ENCODE results near the gene FFAR4. TPM values are rescaled to one million over a fixed set of nuclear protein-coding genes. Genes with fewer than 3 reads are reported as not detected.

FFAR4 gene
- total and polyA plus RNA-seq, 12 donors = 0.20 to 1.4 (median 0.65) TPM; not detected in 2

DNA sequence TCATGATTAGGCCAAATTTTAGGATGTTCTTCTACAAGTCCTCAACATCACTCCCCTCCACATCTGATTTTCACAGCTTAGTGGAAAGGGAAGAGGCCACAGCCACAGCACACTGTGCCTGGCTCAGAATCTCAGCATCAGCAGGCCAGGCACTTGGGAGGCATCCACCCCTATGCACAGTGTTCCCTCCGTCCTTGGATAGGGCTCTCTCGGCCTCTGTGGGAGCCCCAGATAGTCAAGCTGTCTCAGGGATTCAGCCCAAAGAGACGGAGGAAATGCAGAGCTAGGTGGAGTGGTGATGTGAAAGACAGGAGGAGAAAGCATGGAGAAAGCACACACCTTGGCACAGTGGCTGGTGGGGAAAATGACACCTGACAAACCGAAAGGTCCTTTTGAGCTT, 33.3 kb downstream of the FFAR4 start:
- Histone ChIP-seq H3K4me3 (no peak overlapping the region), H3K27ac (no peak overlapping the region), H3K9me3 (replicated peaks in 1 of 3) (no peaks in the 10 kb centered on the region), H3K27me3 (peaks cover 36% of the 10 kb centered on the region), H3K36me3 (replicated peaks in 1 of 2) (no peaks in the 10 kb centered on the region), H3K4me1 (replicated peaks in 1 of 2) (peaks cover 5% of the 10 kb centered on the region in 2 donors)
- 59 to 85% (median 81%) methylated on average over 4 of the region's 4 CpGs for WGBS, 4 donors
- intact Hi-C loops (cut with DNase I) = no loop called here
- DNase-seq = no peak
- no peak for TF ChIP-seq POLR2A (IDR thresholded peaks at IDR 0.05)
- TF ChIP-seq, protein P1, sequence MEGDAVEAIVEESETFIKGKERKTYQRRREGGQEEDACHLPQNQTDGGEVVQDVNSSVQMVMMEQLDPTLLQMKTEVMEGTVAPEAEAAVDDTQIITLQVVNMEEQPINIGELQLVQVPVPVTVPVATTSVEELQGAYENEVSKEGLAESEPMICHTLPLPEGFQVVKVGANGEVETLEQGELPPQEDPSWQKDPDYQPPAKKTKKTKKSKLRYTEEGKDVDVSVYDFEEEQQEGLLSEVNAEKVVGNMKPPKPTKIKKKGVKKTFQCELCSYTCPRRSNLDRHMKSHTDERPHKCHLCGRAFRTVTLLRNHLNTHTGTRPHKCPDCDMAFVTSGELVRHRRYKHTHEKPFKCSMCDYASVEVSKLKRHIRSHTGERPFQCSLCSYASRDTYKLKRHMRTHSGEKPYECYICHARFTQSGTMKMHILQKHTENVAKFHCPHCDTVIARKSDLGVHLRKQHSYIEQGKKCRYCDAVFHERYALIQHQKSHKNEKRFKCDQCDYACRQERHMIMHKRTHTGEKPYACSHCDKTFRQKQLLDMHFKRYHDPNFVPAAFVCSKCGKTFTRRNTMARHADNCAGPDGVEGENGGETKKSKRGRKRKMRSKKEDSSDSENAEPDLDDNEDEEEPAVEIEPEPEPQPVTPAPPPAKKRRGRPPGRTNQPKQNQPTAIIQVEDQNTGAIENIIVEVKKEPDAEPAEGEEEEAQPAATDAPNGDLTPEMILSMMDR (IDR thresholded peaks at IDR 0.05) = no peak

DNA sequence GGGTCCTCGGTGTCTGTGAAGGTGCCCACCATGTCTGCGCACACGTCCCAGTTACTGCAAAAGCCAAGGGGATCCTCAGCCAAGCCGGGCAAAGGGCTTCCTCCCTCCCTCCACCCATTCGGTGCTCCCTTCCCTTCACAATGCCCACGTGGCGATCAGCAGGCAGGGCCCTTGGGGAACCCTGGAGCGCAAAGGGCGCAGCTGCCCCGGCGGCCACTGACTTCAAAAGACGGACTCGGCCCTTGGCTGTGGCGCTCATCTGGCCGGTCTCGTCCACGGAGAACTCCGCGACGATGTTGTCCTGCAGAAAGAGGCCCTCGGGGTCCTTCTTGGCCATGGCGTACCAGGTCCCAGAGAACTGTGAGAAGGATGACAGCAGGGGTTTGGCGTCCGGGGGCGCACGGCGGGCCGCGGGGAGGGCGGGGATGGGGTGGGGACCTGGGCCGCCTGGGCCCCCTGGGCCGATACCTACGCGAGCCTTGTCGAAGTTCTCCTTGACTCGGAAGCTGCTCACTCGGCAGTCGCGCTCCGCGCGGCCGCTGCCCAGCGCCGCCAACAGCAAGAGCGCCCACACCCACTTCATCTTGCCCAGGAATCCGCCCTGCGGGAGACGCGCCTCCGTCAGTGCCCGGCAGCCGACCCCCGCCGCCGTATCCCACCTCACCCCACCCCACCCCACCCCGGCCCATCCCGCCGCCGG, 34.1 kb downstream of the FFAR4 start:
- Histone ChIP-seq H3K27me3 (peaks cover 37% of the 10 kb centered on the region), H3K4me1 (replicated peaks in 1 of 2) (peaks cover 5% of the 10 kb centered on the region in 2 donors), H3K9me3 (replicated peaks in 1 of 3) (no peaks in the 10 kb centered on the region), H3K4me3 (peak overlapping the region in 1 of 4 donors; percentile 47), H3K27ac (no peak overlapping the region), H3K36me3 (replicated peaks in 1 of 2) (no peaks in the 10 kb centered on the region)
- peak in 1 of 7 donors; percentile 9 for DNase-seq
- WGBS, 4 donors = 8 to 23% (median 15%) methylated on average over 14 to 60 of the region's 60 CpGs
- TF ChIP-seq POLR2A (IDR thresholded peaks at IDR 0.05) = no peak
- TF ChIP-seq, protein P1 (IDR thresholded peaks at IDR 0.05) = no peak
- intact Hi-C loops (cut with DNase I) = no loop called here

DNA sequence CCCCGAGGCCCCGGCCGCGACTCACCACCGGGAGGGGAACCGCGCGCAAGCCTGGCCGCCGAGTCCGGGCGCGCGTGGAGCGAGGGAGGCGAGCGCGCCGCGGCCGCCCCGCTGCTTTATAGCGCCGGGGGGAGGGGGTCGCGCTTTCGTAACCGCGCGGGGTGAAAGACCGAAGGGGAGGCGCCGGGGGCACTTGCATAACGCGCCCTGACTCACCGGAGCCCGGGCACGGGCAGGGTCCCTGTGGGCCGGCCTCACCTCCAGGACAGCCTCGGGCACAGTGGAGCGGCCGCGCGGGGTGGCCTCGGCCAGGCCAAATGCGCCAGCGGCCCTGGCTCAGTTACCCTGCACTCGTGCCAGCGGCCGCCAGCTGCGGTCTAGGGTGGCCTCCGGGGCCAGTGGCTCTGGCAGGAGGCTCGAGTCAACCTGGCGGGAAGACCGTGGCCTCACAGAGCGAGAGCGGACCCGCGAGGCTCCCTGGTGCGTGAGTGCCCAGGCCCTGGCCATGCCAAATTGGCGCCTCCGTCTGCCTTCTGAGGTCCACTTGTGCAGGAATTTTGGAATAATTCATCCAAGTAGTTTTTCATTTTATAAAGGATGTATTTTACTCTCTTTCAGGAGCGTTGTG, 34.8 kb downstream of the FFAR4 start, which contains the start of gene RBP4:
Gene RBP4 (minus strand): TSS at position 90 of the 628 bp plus-strand sequence. CDS start 207 bp downstream, outside the sequence.
- TF ChIP-seq, protein P1 (IDR thresholded peaks at IDR 0.05) = no peak
- TF ChIP-seq POLR2A (IDR thresholded peaks at IDR 0.05) = no peak
- Histone ChIP-seq H3K4me3 (peak within 1 kb of the TSS in 1 of 4 donors; percentile 47), H3K36me3 (replicated peaks in 1 of 2) (no peaks in the 10 kb centered on the region), H3K27me3 (peaks cover 37% of the 10 kb centered on the region), H3K4me1 (replicated peaks in 1 of 2) (peaks cover 5% of the 10 kb centered on the region in 2 donors), H3K9me3 (replicated peaks in 1 of 3) (no peaks in the 10 kb centered on the region), H3K27ac (no peak within 1 kb of the TSS)
- 2 to 10% (median 3%) methylated on average over 2 to 63 of the region's 63 CpGs for WGBS, 4 donors
- peak in 5 of 7 donors; percentile 12 to 35 (median 21) for DNase-seq
- intact Hi-C loops (cut with DNase I) = no loop called here

DNA sequence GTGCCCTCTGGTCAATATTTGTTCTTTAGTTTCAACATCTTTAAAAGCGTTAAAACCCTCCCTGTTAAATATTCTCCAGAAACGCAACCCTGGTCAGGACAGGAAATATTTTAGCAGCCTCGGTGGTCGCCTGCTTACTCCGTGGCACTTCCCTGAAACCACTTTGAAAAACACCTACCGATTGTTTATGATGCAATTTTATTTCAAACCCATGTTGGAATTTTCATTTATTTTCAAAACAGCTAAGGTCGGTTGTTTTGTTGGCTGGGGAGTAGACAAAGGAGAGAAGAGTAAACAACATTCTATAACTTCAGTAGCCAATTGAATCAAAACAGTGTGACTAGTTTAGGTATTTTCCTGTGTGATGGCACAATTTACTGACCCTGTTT, 35.3 kb downstream of the FFAR4 start:
- H3K27me3 ChIP-seq = peaks cover 37% of the 10 kb centered on the region

More for the DNA sequence above, 35.3 kb downstream of the FFAR4 start:
- no peaks in the 10 kb centered on the region for H3K36me3 ChIP-seq (replicated peaks in 1 of 2)
- intact Hi-C loops (cut with DNase I) = no loop called here
- H3K4me3 ChIP-seq = peak overlapping the region in 1 of 4 donors; percentile 47
- 12 to 15% (median 13%) methylated on average over 7 of the region's 7 CpGs for WGBS, 4 donors
- TF ChIP-seq POLR2A (IDR thresholded peaks at IDR 0.05) = no peak
- TF ChIP-seq, protein P1 (IDR thresholded peaks at IDR 0.05) = no peak
- no peaks in the 10 kb centered on the region for H3K9me3 ChIP-seq (replicated peaks in 1 of 3)
- H3K4me1 ChIP-seq (replicated peaks in 1 of 2) = peaks cover 5% of the 10 kb centered on the region in 2 donors
- DNase-seq = no peak
- no peak overlapping the region for H3K27ac ChIP-seq

All from adrenal gland (tissue), 12 donors.